Osteoblast (primary cell): ENCODE results near the gene XAGE1B. TPM values are rescaled to one million over a fixed set of nuclear protein-coding genes. Genes with fewer than 3 reads are reported as not detected.
"Not testable (repeated sequence)": the region's sequence is repeated elsewhere in the genome, so short reads cannot be mapped to it uniquely, and the experiment has no call there.

Experiments
- DNase-seq: peaks from one replicate; pipeline ENCODE4 v3.0.0; 2011; ENCODE audit warnings: low spot score, mixed read lengths; ENCODE audit not compliant: insufficient read length; ENCODE audit errors: missing footprints
- H2AFZ ChIP-seq: 2 replicates; pipeline ENCODE4 v1.6.0; 2011; ENCODE audit warnings: mild to moderate bottlenecking, low read length
- H3K27ac ChIP-seq: 2 replicates; pipeline ENCODE4 v1.5.1; 2011; ENCODE audit warnings: mild to moderate bottlenecking, low read depth, low read length, moderate library complexity
- H3K27me3 ChIP-seq: 2 replicates; pipeline ENCODE4 v1.6.0; 2012; ENCODE audit warnings: mild to moderate bottlenecking, control low read depth, inconsistent platforms, low read length, moderate library complexity; ENCODE audit not compliant: insufficient read depth
- H3K36me3 ChIP-seq: 2 replicates; pipeline ENCODE4 v1.5.1; 2011; ENCODE audit warnings: mild to moderate bottlenecking, low read length, control low read depth, moderate library complexity; ENCODE audit not compliant: insufficient read depth
- H3K4me1 ChIP-seq: 2 replicates; pipeline ENCODE4 v1.5.1; 2011; ENCODE audit warnings: mild to moderate bottlenecking, low read length, control low read depth, moderate library complexity; ENCODE audit not compliant: insufficient read depth
- H3K4me2 ChIP-seq: 2 replicates; pipeline ENCODE4 v1.6.0; 2011; ENCODE audit warnings: mild to moderate bottlenecking, low read length; ENCODE audit not compliant: insufficient read depth
- H3K4me3 ChIP-seq: fragments of 200-600 bp; sonication (generic); 3 replicates; pipeline ENCODE4 v1.5.1; 2012; ENCODE audit warnings: mild to moderate bottlenecking, low read length, inconsistent platforms; ENCODE audit not compliant: insufficient read depth
- H3K79me2 ChIP-seq: 2 replicates; pipeline ENCODE4 v1.6.0; 2012; ENCODE audit warnings: mild to moderate bottlenecking, low read length, control low read depth, inconsistent platforms; ENCODE audit not compliant: insufficient read depth
- H3K9me3 ChIP-seq: 2 replicates; pipeline ENCODE4 v1.5.1; 2011; ENCODE audit warnings: low read depth, low read length, control low read depth
- H4K20me1 ChIP-seq: 2 replicates; pipeline ENCODE4 v1.6.0; 2012; ENCODE audit warnings: mild to moderate bottlenecking, low read length, control low read depth; ENCODE audit not compliant: insufficient read depth
- total RNA-seq: library from RNA; depleted of rRNA; stranded (reverse); fragments of >200 nt; gene quantifications from 2 replicates; pipeline ENCODE4 v1.2.3, GENCODE V29; 2012
- TF ChIP-seq, protein P1 (sequence below): IDR thresholded peaks from 2 replicates; pipeline ENCODE4 v1.5.1; 2011; ENCODE audit warnings: mild to moderate bottlenecking, low read depth, low read length, moderate library complexity; ENCODE audit errors: extremely low read depth

Gene XAGE1B
- total RNA-seq, 1 donor, result not detected

DNA sequence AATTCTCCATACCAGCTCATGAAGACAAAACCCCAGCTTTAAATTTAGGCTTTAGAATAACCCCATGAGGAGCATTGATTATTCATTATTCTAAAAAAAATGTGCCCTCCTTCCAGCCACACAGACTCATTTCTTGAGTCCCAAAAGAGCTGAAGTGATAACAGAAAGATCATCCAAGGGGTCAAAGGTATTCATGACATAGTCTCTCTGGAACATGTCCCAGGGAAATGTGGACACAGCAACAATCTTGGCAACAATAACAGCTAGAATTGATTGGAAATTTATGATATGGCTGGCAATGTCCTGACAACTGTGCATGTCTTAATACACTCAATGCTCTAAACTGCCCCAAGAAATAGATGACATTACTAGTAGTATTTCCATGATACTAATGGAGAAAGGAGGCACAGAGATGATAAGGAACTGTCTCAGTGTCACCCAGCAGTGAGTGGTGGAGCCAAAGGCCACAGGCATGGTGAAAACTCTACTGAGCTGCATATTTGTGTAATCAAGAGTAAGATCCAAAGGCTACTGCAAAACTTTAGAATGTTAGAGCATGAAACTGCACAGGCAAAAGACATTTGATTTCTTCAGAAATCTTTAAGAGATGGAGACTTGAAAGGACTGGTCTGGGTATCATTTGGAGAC, 37.3 kb upstream of the XAGE1B start:
- no peaks in the 10 kb centered on the region for H3K36me3 ChIP-seq
- H3K27me3 ChIP-seq, result peaks cover 12% of the 10 kb centered on the region
- H3K4me3 ChIP-seq, result no peak overlapping the region
- no peak overlapping the region for H2AFZ ChIP-seq
- no peaks in the 10 kb centered on the region for H3K4me1 ChIP-seq
- TF ChIP-seq, protein P1, sequence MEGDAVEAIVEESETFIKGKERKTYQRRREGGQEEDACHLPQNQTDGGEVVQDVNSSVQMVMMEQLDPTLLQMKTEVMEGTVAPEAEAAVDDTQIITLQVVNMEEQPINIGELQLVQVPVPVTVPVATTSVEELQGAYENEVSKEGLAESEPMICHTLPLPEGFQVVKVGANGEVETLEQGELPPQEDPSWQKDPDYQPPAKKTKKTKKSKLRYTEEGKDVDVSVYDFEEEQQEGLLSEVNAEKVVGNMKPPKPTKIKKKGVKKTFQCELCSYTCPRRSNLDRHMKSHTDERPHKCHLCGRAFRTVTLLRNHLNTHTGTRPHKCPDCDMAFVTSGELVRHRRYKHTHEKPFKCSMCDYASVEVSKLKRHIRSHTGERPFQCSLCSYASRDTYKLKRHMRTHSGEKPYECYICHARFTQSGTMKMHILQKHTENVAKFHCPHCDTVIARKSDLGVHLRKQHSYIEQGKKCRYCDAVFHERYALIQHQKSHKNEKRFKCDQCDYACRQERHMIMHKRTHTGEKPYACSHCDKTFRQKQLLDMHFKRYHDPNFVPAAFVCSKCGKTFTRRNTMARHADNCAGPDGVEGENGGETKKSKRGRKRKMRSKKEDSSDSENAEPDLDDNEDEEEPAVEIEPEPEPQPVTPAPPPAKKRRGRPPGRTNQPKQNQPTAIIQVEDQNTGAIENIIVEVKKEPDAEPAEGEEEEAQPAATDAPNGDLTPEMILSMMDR, result no peak
- H3K79me2 ChIP-seq, result no peaks in the 10 kb centered on the region
- no peaks in the 10 kb centered on the region for H3K9me3 ChIP-seq
- DNase-seq, result no peak
- H4K20me1 ChIP-seq, result no peaks in the 10 kb centered on the region
- H3K27ac ChIP-seq, result no peak overlapping the region
- H3K4me2 ChIP-seq, result no peak overlapping the region

DNA sequence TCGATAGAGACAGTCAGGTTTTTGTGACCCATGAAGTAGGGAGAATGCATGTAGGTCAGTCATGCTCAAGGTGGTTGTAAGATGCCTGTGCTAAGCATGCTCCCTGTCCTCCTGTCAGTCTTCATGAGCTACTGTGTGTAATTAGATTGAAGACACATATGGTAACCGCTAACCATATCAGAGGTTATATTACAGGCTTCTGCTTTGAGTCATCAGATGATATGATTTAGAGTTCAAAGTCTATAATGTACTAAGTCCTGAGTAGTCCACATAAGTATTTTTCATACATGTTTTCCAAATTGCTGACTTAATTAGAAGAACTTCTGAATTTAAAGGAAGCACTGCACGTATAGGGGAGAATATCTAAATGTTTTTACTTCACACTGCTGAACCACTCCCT, 31.9 kb upstream of the XAGE1B start:
- not testable (repeated sequence) for H3K27me3 ChIP-seq, H3K36me3 ChIP-seq, H3K9me3 ChIP-seq, H3K79me2 ChIP-seq, H4K20me1 ChIP-seq, H2AFZ ChIP-seq, H3K4me3 ChIP-seq, H3K4me2 ChIP-seq, H3K27ac ChIP-seq, DNase-seq, H3K4me1 ChIP-seq

DNA sequence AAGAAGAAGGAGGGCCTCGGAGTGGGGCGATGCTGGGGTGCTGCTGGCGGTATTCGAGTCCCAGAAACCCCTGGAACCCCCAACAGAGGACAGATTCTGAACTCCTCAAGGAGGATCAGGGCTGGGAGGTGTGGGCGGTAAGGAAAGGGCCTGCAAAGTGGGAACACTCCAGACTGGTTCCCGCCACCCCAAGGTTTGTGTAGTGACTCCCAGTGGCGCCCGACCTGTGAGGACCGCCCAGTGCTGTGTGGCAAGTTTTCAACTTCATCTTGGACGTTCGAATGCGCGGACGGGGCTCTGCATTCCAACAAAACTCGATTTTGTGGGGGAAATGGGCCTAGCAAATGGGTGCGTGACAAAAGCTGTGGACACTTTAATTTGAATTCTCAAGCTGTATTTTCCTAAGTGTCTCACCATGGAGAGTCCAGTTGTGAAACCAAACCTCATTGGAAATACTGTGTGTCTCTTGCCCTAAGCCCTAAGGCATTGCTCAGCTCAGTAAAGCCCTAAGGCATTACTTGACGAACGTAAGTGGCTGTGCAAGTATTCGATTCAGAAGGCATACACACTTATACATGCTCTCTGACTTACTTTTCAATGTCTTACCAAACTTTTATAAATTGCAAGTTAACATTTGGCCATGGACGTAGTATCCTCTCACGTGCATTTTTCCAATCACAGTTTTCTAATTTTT, 27.4 kb upstream of the XAGE1B start:
- Histone ChIP-seq H3K36me3 (no peaks in the 10 kb centered on the region), H3K27me3 (peaks cover 10% of the 10 kb centered on the region), H3K9me3 (no peaks in the 10 kb centered on the region), H3K27ac (no peak overlapping the region), H4K20me1 (no peaks in the 10 kb centered on the region), H3K4me1 (no peaks in the 10 kb centered on the region), H2AFZ (no peak overlapping the region), H3K79me2 (no peaks in the 10 kb centered on the region), H3K4me3 (no peak overlapping the region), H3K4me2 (no peak overlapping the region)
- TF ChIP-seq, protein P1, result no peak
- no peak for DNase-seq

DNA sequence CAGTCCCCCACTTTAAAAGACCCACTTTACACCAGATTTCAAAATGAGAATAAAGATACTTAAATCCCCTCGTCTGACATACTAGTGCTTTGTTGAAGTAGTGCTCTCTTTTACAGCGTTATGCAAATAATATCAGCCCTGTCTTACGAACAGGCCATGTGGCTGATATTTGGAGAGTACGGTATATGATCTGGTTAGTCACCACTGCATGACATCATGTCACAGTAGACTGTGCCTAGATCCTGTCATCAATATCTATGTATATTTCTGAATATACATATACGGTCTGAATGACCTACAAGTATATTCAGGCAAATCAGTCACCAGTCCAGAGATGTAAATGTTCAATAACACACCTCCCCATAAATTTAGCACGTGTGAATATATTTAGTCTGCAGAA, 25.4 kb upstream of the XAGE1B start:
- TF ChIP-seq, protein P1, result no peak
- DNase-seq, result no peak

DNA sequence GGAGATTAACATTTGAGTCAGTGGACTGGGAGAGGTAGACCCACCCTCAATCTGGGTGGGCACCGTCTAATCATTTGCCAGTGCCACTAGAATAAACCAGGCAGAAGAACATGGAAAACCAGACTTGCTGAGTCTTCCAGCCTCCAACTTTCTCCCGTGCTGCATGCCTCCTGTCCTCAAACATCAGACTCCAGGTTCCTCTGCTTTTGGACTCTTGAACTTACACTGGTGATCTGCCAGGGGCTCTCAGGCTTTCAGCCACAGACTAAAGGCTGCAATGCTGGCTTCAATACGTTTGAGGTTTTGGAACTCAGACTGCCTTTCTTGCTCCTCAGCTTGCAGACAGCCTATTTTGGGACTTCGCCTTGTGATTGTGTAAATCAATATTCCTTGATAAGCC, 24.2 kb upstream of the XAGE1B start:
- not testable (repeated sequence) for H3K79me2 ChIP-seq, H4K20me1 ChIP-seq, H3K27me3 ChIP-seq, DNase-seq, H3K4me1 ChIP-seq, H3K9me3 ChIP-seq, H3K4me2 ChIP-seq, H3K27ac ChIP-seq, H2AFZ ChIP-seq, H3K36me3 ChIP-seq, H3K4me3 ChIP-seq

More for the DNA sequence above, 25.4 kb upstream of the XAGE1B start:
- Histone ChIP-seq H4K20me1 (no peaks in the 10 kb centered on the region), H3K36me3 (no peaks in the 10 kb centered on the region), H3K27me3 (peaks cover 3% of the 10 kb centered on the region), H3K4me1 (no peaks in the 10 kb centered on the region), H3K79me2 (no peaks in the 10 kb centered on the region), H2AFZ (no peak overlapping the region), H3K9me3 (no peaks in the 10 kb centered on the region), H3K27ac (no peak overlapping the region), H3K4me2 (no peak overlapping the region), H3K4me3 (no peak overlapping the region)

DNA sequence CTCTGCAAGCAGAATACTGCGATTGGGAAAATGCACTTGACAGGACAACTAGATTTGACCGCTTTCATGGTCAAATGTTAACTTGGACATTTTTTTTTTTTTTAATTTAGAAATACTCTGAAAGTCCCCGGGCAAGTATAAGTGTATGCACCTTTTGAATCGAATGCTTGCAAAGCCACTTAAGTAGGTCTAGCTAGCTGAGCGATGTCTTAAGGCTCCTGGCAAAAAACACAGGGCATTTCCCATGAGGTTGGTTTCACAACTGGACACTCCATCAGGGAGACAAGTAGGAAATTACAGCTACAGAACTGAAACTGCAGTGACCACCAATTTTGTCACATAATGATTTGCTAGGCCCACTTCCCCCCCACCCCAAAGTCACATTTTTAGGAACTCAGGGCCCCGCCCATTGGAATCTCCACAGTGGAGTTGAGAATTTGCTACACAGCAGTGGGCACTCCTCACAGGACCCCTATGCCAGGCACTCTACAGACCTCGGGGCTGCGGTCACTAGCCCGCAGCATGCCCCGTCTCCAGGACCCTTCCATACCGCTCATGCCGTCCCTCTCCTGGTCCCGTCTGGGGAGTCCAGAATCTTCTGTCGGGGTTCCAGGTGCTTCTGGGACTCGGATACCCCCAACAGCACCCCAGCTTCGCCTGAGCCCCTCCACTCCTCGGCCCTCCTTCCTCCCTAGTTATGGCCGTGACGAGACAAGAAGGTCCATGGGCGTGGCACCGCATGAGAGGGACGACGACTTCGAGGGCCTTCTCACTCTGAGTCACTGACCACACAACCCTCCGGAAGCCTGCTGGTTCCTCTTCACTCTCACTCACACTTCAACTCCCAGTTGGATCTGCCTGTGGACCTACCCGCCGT, 515 bp downstream of the XAGE1B start:
- H2AFZ ChIP-seq, H3K9me3 ChIP-seq, H3K4me1 ChIP-seq, DNase-seq, H3K36me3 ChIP-seq, H3K4me3 ChIP-seq, H3K4me2 ChIP-seq, H3K79me2 ChIP-seq, H3K27me3 ChIP-seq, H3K27ac ChIP-seq, H4K20me1 ChIP-seq: not testable (repeated sequence)
